GM18519 (cell line): ENCODE measurements around the gene RNF13.

Source experiments
- ATAC-seq: cut with Tn5 transposase; IDR thresholded peaks from one replicate; pipeline ENCODE4 v1.9.1; 2021; ENCODE audit warnings: mild to moderate bottlenecking, moderate library complexity; ENCODE audit not compliant: unreplicated experiment, low FRiP score

RNF13 gene

GRCh38 chr3:149812606-149813366, at the start of gene RNF13:
TSS of gene RNF13 (plus strand) at chr3:149813215. CDS start at chr3:149846027, 32,812 bp downstream.
- ATAC-seq: peak; percentile 72

GRCh38 chr3:149763565-149764195, 49.3 kb upstream of the RNF13 start:
- ATAC-seq: no peak

GRCh38 chr3:149764302-149764701, 48.7 kb upstream of the RNF13 start:
- ATAC-seq: no peak

- peak; percentile 46 for ATAC-seq
Observed at GRCh38 chr3:149765762-149766334, 47.2 kb upstream of the RNF13 start.

- ATAC-seq: no peak
Observed at GRCh38 chr3:149767720-149768119, 45.3 kb upstream of the RNF13 start.

- ATAC-seq: no peak
Observed at GRCh38 chr3:149768704-149769103, 44.3 kb upstream of the RNF13 start.

GRCh38 chr3:149770246-149770645, 42.8 kb upstream of the RNF13 start:
- no peak for ATAC-seq

- no peak for ATAC-seq
Observed at GRCh38 chr3:149771652-149772271, 41.3 kb upstream of the RNF13 start.

GRCh38 chr3:149772861-149773260, 40.2 kb upstream of the RNF13 start:
- no peak for ATAC-seq

- no peak for ATAC-seq
Observed at GRCh38 chr3:149776170-149776569, 36.8 kb upstream of the RNF13 start.

GRCh38 chr3:149777414-149778214, 35.4 kb upstream of the RNF13 start:
- ATAC-seq: no peak

GRCh38 chr3:149781211-149781610, 31.8 kb upstream of the RNF13 start:
- peak; percentile 15 for ATAC-seq

- peak; percentile 40 for ATAC-seq
Observed at GRCh38 chr3:149781741-149782140, 31.3 kb upstream of the RNF13 start.

- ATAC-seq: no peak
Observed at GRCh38 chr3:149783576-149783975, 29.4 kb upstream of the RNF13 start.

- ATAC-seq: no peak
Observed at GRCh38 chr3:149784064-149784704, 28.8 kb upstream of the RNF13 start.

- no peak for ATAC-seq
Observed at GRCh38 chr3:149790268-149790667, 22.7 kb upstream of the RNF13 start.

GRCh38 chr3:149790698-149791097, 22.3 kb upstream of the RNF13 start:
- ATAC-seq: no peak

GRCh38 chr3:149792452-149793270, 20.4 kb upstream of the RNF13 start, which contains the start of gene ANKUB1:
TSS of gene ANKUB1 (minus strand) at chr3:149792554. CDS start at chr3:149792366, 188 bp downstream.
- ATAC-seq: no peak

GRCh38 chr3:149796026-149796425, 17.0 kb upstream of the RNF13 start:
- no peak for ATAC-seq
